GM12874 (cell line): ENCODE results near the gene CCNQ.

Source experiments
- TF ChIP-seq, protein P1 (sequence below): IDR thresholded peaks from 2 replicates; pipeline ENCODE4 v1.5.1; 2011; ENCODE audit warnings: low read depth, mild to moderate bottlenecking, control low read depth, low read length, moderate library complexity; ENCODE audit not compliant: insufficient read depth

The CCNQ gene

DNA sequence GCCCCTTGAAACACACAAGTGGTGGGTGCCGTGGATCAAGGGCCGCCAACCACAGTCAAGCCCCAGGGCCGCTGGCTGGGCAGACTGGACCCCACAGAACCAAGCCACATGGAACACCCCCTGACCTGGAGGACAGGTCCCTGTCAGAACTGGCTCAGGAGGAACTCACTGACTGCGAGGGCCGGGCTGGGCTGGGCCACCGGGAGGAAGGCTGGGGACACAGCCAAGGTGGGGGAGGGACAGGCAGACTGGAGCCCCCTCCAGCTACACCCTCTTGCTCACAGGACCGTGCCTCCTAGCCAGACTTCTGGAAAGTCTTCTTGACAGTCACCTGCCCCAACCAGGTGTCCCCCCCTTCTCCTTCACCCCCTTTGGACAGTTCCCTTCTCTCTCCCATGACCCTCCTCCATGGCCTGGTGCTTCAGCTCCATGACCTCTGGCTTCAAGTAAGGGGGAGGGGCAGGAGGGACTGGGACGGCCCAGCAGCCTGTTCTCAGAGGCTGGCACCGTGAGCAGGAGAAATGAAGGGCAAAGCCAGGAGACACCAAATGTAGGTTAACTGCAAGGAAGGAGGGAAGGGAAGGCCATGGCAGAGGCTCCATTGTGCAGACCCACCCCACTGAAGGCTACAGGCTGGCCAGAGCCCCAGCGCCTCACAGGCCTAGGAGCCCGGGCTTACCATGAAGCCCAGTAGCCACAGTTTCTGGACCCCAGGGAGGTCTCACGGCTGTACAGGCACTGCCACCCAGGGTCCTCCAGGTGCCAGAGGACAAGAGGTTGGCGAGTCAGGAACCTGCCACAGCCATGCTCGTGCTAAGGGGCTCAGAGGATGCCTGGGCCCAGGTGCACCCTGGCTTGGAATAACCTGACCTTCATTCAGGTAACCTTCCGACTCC lies 25.5 kb upstream of the CCNQ start:
- TF ChIP-seq, protein P1, sequence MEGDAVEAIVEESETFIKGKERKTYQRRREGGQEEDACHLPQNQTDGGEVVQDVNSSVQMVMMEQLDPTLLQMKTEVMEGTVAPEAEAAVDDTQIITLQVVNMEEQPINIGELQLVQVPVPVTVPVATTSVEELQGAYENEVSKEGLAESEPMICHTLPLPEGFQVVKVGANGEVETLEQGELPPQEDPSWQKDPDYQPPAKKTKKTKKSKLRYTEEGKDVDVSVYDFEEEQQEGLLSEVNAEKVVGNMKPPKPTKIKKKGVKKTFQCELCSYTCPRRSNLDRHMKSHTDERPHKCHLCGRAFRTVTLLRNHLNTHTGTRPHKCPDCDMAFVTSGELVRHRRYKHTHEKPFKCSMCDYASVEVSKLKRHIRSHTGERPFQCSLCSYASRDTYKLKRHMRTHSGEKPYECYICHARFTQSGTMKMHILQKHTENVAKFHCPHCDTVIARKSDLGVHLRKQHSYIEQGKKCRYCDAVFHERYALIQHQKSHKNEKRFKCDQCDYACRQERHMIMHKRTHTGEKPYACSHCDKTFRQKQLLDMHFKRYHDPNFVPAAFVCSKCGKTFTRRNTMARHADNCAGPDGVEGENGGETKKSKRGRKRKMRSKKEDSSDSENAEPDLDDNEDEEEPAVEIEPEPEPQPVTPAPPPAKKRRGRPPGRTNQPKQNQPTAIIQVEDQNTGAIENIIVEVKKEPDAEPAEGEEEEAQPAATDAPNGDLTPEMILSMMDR, result no peak

DNA sequence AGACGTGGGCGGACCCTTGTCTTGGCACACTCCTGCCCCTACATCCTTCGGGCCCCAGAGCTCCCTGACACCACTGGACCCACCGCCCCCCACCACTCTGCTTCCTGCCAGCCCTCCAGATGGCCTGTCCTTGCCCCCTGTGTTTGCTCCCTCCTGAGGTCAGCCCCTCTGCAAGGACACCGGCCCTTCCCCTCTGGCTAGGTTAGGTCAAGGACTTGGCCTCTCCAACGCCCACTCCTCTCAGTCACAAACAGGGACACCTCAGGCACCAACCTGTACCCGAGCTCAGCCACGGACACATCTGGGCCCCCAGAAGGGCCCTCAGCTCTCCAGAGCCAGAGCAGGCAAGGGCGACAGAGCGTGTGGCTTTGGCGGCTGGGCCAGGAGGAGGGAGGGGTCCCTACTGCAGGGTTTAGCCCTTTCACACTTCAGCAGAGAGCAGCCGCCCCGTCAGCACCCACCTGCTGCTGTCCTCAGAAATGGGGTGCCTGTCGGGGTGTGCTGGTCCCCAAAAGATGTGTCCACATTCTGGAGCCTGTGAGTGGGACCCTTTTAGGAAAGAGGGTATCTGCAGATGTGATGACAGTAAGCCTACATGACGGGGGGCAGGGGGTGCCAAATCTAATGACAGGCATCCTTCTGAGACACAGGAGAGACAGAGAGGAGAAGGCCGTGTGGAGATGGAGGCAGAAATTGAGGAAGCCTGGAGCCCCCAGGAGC lies 24.5 kb upstream of the CCNQ start:
- TF ChIP-seq, protein P1, result no peak

DNA sequence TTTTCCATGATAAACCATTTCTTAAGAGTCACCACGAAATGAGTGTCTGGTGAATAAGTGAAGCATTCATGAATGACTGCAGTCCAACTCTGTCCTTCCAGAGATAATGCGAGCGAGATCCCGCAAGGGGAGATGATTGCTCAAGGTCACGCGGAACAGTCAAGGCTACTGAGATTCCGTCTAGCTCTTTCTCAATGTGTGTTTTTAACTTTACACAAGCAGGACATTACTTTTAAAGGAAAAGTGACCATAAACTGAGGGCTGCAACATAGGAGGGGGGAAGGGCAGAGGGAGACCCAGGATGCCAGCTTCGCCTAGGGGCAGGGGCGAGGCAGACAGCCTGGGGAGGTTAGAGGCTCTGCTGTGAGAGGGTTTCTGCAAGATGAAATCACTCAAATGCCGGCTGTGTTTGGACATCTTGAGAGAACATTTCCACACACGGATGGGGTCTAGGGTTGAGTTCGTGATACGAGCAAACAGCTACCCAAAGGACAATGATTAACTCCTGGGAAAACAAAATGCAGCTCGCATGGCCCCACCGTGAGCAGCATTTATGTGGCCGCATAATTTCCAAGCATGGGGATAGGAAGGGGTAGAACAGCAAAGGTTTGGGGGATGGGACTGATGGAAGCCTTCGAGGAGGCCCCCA lies 23.8 kb upstream of the CCNQ start:
- TF ChIP-seq, protein P1, result no peak

DNA sequence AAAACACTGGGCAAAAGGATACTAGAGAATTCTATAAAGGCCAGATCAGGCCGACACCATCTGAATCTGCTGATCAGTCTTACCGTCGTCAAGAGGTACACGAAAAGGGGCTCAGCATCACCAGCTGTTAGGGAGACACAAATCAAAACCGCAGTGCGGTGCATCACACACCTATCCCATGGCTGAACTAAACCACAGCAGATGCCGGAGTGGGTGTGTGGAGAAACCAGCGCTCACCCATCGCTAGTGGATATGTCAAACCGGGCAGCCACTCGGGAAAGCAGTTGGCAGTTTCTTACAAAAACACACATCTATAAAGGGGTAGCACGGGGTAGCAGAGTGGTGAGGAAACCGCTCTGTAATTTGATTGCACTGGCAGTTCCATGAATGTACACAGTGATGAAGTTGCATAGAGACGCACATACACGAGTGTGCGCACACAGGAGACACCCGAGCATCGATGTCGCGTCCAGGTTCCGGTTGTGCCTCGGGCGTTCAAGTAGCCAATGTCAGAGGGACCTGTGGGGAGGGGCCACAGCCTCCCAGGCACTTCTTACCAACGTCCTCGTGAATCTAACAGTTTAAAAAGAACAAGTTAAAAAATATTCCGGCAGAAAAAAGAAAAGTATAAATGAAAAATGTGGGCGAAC lies 23.1 kb upstream of the CCNQ start:
- TF ChIP-seq, protein P1, result no peak

DNA sequence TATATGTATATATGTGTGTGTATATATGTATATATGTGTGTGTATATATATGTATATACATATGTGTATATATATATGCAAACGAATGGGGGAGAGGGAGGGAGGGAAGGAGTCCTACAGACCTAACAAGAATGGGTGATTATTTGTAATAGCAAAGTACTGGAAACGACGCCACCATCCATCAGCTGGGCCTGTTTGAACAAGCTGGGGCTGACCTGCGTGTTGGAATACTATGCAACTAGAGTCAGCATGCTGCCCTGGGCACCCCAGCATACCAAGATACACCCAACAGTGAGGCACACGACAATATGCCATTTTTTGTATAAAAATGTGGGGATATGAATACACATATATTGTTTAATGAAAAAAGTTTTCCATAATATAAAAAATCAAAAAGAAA lies 21.6 kb upstream of the CCNQ start:
- TF ChIP-seq, protein P1, result no peak

DNA sequence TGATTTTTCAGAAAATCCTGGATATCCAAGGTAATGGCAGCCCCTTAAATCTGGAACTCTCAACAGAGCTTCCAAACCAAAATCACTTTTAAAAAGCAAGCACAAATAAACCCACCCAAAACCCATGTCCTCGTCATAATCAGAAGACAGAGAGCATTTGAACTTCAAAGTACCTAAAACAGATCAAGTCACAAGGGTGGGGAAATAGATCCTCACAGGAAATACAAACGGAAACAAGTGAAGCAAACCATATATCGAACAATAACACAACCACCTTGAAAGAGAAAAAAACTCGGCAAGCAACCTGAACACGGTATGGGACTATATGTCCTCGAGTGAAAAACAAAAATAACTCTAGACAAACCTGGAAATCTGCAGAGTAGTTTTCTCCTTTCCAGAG lies 15.9 kb upstream of the CCNQ start:
- TF ChIP-seq, protein P1, result no peak

DNA sequence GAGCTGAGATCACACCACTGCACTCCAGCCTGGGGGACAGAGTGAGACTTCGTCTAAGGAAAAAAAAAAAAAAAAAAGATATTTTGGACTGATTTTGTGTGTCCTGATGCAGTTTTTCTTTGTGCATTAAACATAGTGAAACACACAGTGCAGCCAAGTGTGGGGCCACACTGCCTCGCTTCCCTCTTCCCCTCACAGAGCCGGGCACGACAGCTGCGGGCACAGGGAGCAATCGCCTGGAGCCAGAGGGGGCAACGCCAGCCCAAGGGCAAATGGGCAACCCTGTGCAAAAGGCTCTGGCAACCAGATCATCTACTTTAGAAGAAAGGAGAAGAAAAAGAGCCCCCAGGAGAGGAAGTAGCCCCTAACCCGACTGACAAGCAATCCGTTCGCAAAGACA lies 13.5 kb upstream of the CCNQ start:
- TF ChIP-seq, protein P1, result no peak
